ENCODE results near the gene TRAPPC1.

Gene TRAPPC1

GRCh38 chr17:7940743-7941142 lies 9.0 kb upstream of the TRAPPC1 start:
- no peak for DNase-seq (ENCODE audit: low read depth in 1 of 2, low spot score in 1 of 2)

- DNase-seq (ENCODE audit: low read depth in 1 of 2, low spot score in 1 of 2) = no peak
Observed at GRCh38 chr17:7940034-7940433, 8.3 kb upstream of the TRAPPC1 start.

GRCh38 chr17:7935859-7936258 lies 4.1 kb upstream of the TRAPPC1 start:
- DNase-seq (ENCODE audit: low read depth in 1 of 2, low spot score in 1 of 2) = no peak

- DNase-seq (ENCODE audit: low read depth in 1 of 2, low spot score in 1 of 2) = no peak
Observed at GRCh38 chr17:7932949-7933348, 1.2 kb upstream of the TRAPPC1 start.

- no peak for DNase-seq (ENCODE audit: low read depth in 1 of 2, low spot score in 1 of 2)
Observed at GRCh38 chr17:7932483-7932891, 741 bp upstream of the TRAPPC1 start.

GRCh38 chr17:7930841-7931631 lies 710 bp downstream of the TRAPPC1 start:
- DNase-seq (ENCODE audit: low read depth in 1 of 2, low spot score in 1 of 2) = no peak

GRCh38 chr17:7929158-7930023 lies 2.4 kb downstream of the TRAPPC1 start, which contains the start of gene KCNAB3:
Gene KCNAB3 (minus strand): TSS chr17:7929856. CDS start chr17:7929435, 421 bp downstream.
- peak in 1 of 2 donors; percentile 47 for DNase-seq (ENCODE audit: low read depth in 1 of 2, low spot score in 1 of 2)

- DNase-seq (ENCODE audit: low read depth in 1 of 2, low spot score in 1 of 2) = no peak
Observed at GRCh38 chr17:7927596-7927995, 4.2 kb downstream of the TRAPPC1 start.

GRCh38 chr17:7922845-7923628 lies 8.7 kb downstream of the TRAPPC1 start:
- peak; percentile 60 to 69 for DNase-seq (ENCODE audit: low read depth in 1 of 2, low spot score in 1 of 2)

- DNase-seq (ENCODE audit: low read depth in 1 of 2, low spot score in 1 of 2) = no peak
Observed at GRCh38 chr17:7922269-7922844, 9.4 kb downstream of the TRAPPC1 start.

- DNase-seq (ENCODE audit: low read depth in 1 of 2, low spot score in 1 of 2) = no peak
Observed at GRCh38 chr17:7916808-7917207, 14.9 kb downstream of the TRAPPC1 start.

- no peak for DNase-seq (ENCODE audit: low read depth in 1 of 2, low spot score in 1 of 2)
Observed at GRCh38 chr17:7916385-7916682, 15.4 kb downstream of the TRAPPC1 start.

GRCh38 chr17:7915611-7916384 lies 15.9 kb downstream of the TRAPPC1 start, which contains the start of gene RNF227:
Gene RNF227 (minus strand): TSS chr17:7916289. CDS start chr17:7916195, 94 bp downstream.
- peak; percentile 61 to 74 for DNase-seq (ENCODE audit: low read depth in 1 of 2, low spot score in 1 of 2)

GRCh38 chr17:7915179-7915610 lies 16.6 kb downstream of the TRAPPC1 start:
- no peak for DNase-seq (ENCODE audit: low read depth in 1 of 2, low spot score in 1 of 2)

GRCh38 chr17:7912927-7913524 lies 18.7 kb downstream of the TRAPPC1 start:
- DNase-seq (ENCODE audit: low read depth in 1 of 2, low spot score in 1 of 2) = no peak

GRCh38 chr17:7911116-7911515 lies 20.6 kb downstream of the TRAPPC1 start:
- no peak for DNase-seq (ENCODE audit: low read depth in 1 of 2, low spot score in 1 of 2)

- DNase-seq (ENCODE audit: low read depth in 1 of 2, low spot score in 1 of 2) = no peak
Observed at GRCh38 chr17:7910711-7911110, 21.0 kb downstream of the TRAPPC1 start.

- DNase-seq (ENCODE audit: low read depth in 1 of 2, low spot score in 1 of 2) = no peak
Observed at GRCh38 chr17:7910281-7910680, 21.5 kb downstream of the TRAPPC1 start.

- DNase-seq (ENCODE audit: low read depth in 1 of 2, low spot score in 1 of 2) = no peak
Observed at GRCh38 chr17:7909089-7909488, 22.7 kb downstream of the TRAPPC1 start.
